Occipital lobe (tissue), 3 donors: Measurements from ENCODE around the gene MAP3K3. TPM values are rescaled to one million over a fixed set of nuclear protein-coding genes. Genes with fewer than 3 reads are reported as not detected.
"Not testable (repeated sequence)": the region's sequence is repeated elsewhere in the genome, so short reads cannot be mapped to it uniquely, and the experiment has no call there.

Source experiments
- DNase-seq: peaks from one replicate; lab custom pipeline; 2025; lab: John Stamatoyannopoulos, UW
- small RNA-seq: library from RNA; depleted of rRNA; stranded (forward); fragments of <200 nt; gene quantifications from one replicate; pipeline ENCODE3, GENCODE V24; 2014
- total RNA-seq: library from RNA; depleted of rRNA; stranded (reverse); fragments of >200 nt; gene quantifications from one replicate; pipeline ENCODE4 v1.2.3, GENCODE V29; 2014

Gene MAP3K3
- total RNA-seq, 1 donor from 2014 or later: 21.4 TPM

DNA sequence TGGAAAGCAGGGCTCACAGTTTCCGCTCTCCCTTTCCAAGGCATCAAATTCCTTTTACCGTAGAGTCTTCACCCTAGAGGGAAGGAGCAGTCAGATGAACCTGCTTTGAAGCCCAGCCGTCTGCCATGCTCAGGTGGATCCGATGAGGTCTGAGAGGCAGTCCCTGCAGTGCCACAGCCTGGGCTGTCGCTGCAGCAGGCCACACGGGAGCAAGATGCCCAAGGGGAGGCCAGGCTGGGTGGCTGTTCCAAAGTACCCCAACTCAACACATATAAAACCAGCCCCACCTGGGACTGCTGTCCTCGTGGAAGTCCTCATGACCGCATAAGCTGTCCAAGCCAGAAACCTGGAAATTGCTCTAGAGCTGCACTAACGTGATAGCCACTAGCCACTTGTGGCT, 82.6 kb downstream of the MAP3K3 start:
- no peak for DNase-seq

DNA sequence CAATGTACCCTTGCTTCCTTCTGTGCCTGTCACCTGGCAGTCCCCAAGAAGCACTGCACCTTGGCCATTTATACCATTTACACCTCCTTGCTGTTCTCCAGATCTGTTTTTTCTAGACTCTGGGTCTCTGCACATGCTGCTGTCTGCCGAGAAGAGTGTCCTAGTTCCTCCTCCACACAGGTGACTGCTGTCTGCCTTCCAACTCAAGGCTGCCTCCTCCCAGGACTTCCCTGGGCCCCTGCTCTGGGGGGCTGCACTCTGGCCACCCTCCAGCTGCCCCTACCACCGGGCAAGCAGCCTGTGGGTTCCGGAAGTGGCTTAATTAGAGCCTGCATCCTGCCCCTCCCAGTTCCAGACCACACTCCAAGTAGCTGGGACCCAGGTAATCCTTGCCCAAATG, 83.4 kb downstream of the MAP3K3 start:
- DNase-seq: no peak

DNA sequence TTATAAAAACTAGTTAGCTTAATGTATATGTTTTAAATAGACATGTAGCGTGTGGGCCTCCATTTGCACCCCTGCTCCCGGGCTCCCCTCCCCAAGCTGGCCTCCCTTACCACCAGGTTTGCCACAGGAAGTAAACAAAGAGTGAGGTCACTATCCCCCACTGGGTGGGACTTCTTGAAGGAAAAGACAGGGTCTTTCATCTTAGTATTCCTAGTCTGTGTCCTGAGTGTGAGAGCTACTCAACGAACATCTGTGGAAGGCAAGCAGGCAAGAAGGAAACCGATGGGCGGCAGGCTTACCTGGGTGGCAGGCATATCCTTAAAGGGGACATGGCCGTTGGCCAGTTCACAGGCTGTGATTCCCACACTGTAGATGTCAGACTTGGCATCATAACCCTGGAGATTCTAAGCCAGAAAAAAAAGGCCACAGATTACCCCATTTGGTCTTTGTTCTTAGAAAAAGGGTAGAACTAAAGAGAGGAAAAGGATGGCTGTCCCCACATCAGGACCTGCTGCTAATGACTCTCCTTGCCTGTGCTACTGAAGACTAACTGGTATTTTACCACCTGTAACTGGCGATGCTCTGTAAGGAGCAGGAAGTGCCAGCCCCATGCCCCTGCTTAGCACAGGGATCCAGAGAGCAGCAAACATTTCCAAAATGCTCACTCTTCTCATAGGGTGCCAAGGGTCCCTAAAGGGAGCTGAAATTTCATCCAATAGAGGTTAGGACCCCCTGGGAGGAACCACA, 84.3 kb downstream of the MAP3K3 start:
- no peak for DNase-seq

DNA sequence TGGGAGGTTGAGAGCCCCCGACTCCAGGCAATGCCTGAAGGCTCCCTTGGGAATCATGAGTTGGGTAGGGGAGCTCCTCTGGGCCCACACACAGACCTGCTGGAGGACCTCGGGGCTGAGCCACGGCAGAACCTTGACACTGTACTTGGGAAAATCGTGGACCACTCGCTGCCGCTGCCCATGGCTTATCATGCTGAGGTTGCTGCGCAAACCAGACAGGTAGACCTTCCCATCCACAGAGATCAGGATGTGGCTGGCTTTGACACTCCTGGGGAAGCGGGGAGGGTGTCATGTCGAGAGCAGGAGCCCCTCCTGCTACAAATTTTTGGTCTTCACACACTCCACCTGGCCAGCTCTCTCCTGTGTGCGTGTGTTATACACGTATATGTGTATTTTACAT, 84.9 kb downstream of the MAP3K3 start:
- no peak for DNase-seq

DNA sequence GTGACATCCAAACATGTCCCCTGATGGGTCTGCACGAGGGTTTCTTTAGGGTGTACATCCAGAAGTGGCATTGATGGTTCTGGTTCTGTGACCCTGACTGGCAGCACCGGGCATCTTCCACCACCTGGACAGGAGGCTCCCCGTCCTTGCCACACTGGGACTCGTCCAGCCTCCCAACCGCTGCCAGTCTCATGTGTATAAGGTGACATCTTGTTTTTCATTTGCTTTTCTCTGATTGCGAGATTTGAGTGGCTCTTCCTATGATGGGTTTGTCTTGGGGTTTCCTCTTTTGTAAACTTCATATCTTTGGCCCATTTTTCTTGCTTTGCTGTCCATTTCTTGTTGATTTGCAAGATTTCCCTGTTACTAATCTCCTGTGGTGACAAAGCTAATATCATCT, 86.9 kb downstream of the MAP3K3 start:
- no peak for DNase-seq

DNA sequence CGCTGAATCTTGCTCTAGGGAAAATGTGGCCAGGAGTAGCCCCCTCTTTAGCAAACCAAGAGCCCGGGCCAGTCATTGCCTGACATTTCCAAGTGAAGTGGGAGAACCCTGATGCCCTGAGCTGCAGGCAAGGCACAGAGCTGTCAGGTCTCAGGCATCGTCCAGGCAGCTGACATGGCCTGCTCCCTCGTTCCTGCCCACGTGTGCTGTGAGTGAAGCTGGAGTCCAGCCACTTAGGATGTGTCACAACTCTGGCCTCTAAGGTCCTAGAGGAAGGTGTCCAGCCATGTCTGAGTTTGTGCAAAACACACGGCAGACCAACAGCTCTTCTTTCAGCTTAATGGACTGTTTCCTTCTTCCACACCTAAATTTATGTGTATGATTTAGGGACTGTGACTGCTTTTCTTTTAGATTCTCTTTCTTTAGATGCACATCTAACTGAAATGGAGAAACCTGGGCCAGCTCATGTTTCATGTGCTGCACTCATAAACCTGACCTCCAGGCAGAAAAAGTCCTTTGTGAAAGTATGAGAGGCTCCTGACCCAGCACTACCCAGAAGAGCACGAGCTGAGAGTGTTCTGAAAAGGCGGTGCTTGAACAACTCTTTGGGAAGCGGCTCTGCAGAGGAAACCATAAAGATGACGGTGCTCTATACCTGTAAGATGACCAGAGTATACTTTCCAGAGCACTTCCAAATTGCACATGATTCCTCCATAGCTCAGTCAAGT, 92.5 kb downstream of the MAP3K3 start:
- DNase-seq: no peak

DNA sequence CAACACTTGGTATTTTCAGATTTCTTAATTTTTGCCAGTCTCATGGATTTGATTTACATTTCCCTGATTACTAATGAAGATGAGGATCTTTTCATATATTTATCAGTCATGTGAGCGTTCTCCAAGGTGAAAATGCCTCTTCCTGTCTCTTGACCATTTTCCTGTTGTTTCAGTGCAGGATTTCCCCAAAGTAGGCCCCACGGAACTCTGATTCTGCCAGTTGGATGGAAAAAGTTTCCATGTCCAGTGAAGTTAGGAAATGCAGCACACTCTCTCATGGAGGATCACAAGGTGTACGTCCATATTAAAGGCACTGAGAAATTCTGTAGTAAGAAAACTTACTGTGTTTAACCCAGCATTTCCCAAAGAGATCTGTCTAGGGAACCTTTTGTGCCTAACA, 94.2 kb downstream of the MAP3K3 start:
- DNase-seq: no peak

DNA sequence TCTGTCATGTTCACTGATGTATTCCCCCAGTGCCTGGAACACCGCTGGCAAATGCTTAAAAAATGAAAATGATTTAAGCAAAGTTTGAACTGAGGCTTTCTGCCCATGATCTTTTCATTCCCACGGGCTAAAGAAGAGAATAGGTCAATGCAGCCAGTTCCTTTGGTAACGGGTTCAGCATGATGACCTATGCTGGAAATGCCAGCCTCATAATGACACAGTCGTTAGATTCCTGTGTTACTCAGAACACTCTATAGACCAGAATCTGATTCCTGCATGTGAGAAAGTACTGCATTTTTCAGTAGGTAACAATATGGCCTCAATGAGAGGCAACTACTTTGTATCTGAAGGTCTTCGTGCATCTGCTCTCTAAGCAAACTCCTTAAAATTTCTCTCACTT, 96.8 kb downstream of the MAP3K3 start:
- no peak for DNase-seq

DNA sequence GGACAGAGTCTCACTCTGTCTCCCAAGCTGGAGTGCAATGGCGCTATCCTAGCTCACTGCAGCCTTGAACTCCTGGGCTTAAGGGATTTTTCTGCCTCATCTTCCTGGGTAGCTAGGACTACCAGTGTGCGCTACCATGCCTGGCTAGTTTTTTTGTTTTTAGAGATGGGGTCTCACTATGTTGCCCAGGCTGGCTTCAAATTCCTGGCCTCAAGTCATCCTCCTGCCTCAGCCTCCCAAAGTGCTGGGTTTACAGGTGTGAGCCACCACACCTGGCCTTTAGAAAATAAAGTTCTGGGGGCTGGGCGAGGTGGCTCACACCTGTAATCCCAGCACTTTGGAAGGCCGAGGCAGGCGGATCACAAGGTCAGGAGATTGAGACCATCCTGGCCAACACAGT, 98.0 kb downstream of the MAP3K3 start:
- DNase-seq: not testable (repeated sequence)

DNA sequence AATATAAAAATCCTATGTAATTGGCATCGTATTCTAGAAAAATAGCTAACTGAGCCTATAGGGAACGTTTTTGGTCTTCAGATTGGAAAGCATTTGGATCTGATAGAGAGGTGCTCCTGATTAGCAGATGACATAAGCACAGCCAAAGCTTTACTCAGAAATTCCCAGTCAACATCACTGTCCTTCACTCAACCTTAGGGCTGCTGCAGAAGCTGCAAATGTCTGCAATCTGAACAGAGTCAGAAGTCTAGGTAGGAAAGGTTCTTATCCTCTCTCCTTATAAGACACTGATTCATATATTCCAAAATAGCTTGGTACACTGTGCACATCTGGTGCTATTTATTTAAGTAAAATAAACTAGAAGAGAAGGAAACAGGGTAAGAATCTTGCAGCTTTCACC, 100.2 kb downstream of the MAP3K3 start:
- no peak for DNase-seq

DNA sequence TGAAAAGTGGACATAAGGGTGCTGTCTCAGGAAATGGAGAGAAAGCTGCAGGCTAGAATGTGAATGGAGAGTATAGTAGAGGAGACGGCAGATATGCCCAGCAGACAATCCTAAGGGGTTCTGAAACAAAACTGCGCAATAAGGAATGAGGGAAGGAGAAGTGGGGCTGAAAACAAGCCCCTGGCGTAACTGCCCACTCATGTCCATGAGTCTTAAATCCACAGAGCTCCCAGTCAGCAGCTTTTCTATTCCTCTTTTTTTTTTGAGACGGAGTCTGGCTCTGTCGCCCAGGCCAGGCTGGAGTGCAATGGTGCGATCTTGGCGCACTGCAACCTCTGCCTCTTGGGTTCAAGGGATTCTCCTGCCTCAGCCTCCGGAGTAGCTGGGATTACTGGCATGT, 113.5 kb downstream of the MAP3K3 start:
- DNase-seq: no peak

DNA sequence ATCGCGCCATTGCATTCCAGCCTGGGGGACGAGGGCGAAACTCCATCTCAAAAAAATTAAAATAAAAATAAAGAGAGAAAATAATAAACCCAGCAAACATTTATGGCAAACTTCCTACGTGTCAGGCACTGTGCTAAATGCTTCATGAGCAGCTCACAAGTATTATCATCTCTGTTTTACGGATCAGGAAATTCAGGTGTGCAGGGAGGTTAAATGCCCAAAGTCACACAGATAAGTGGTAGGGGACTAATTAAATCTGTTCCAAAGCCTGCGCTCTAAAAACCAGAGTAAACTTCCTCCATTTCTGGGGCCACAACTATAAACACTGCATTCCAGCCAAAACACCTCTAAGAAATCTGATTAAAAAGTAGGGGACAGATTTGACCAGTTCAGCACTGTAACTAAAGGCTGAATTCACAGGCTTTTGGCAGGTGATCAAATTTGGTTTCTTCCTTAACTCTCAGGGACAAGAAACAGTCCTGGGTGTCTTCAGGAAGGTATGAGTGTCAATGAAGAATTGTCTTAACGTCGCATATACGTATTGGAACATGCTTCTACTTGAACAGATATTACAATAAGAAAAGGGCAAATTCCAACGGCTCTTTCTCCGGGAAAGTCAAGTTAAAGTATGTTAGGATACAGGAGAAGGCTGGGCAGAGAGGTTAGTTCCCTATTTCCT, 118.4 kb downstream of the MAP3K3 start:
- no peak for DNase-seq

DNA sequence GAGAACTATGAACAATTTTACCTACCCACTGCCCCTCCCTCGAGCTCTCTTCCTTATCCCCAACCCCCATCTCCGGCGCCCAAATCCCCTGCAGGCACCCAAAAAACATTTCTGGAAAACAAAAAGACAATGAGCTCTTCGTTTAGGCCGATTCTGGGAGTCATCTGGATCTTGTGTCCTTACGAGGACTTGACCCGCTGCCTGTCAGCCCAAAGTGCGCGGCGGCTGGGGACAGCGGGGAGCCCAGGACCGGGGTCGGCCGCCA, 118.9 kb downstream of the MAP3K3 start:
- DNase-seq: peak; percentile 45

DNA sequence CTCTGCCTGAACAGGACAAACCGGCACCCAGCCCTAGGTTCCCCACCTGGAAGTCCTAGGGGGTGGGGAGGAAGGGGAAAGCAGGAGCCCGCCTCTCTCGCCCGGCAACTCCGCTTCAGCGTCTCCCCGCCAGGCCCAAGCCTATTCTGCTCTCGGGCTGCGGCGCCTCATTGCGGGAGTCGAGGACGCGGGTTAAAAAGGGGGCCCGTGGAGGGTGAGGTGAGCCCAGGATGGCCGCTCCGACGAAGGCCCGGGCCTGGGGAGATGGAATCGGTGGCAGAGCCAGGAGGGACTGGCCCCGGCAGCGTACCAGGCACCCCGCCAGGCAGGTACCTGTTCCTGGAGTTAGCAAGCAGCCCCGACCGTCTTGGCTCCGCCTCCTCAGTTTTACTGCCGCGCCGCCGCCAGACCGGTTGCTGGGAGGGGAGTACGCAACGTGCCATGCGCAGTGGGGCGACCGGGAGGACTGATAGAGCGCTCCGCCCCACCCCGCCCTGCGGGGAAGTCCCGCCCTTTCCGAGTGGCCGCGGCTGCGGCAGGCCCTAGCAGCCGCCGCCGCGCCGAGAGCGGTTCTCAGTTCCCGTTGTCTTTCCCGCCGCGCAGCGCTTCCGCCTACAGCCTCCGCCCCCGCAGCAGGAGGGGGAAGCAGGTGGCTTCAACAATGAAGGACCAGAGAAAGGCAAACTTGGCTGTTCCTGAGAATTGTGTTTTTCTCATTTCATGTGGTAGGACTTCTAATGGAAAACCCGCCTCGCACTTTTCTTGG, 119.4 kb downstream of the MAP3K3 start, which contains the start of gene STRADA:
STRADA (minus strand) TSS at position 392 of the 766 bp plus-strand sequence. CDS start 13,430 bp downstream, outside the sequence.
- DNase-seq: peak; percentile 96

Small RNAs within 50 kb of the gene (small RNA-seq; reads per million reads assigned to genes)
- not detected for gene RNU6-288P

Other genes with a start within 250 kb of the MAP3K3 start
- gene CYB561, start 176.1 kb upstream of the MAP3K3 start, total RNA-seq: 21.7 TPM
- gene ACE, start 145.4 kb upstream of the MAP3K3 start, total RNA-seq: 5.3 TPM
- 0.16 TPM for gene KCNH6, start 99.1 kb upstream of the MAP3K3 start, total RNA-seq
- gene DCAF7, start 71.9 kb upstream of the MAP3K3 start, total RNA-seq: 32.3 TPM
- 5.5 TPM for gene TACO1, start 21.5 kb upstream of the MAP3K3 start, total RNA-seq
- gene LIMD2, start 77.7 kb downstream of the MAP3K3 start, total RNA-seq: 15.0 TPM
- gene STRADA, start 119.4 kb downstream of the MAP3K3 start, total RNA-seq: 27.8 TPM
- gene CCDC47, start 151.2 kb downstream of the MAP3K3 start, total RNA-seq: 49.9 TPM
- 73.5 TPM for gene DDX42, start 151.8 kb downstream of the MAP3K3 start, total RNA-seq
- gene PSMC5, start 205.0 kb downstream of the MAP3K3 start, total RNA-seq: 38.8 TPM
- 40.4 TPM for gene FTSJ3, start 205.2 kb downstream of the MAP3K3 start, total RNA-seq
- gene SMARCD2, start 220.3 kb downstream of the MAP3K3 start, total RNA-seq: 13.1 TPM